ENCODE data around the gene SERPINA5. TPM values are rescaled to one million over a fixed set of nuclear protein-coding genes. Genes with fewer than 3 reads are reported as not detected.

Gene SERPINA5
- total RNA-seq, 1 donor from 2014 or later, result 3.5 TPM

GRCh38 chr14:94536836-94537235 is 44.4 kb upstream of the SERPINA5 start:
- H3F3A ChIP-seq (ENCODE audit: low read depth), result no peaks in the 10 kb centered on the region
- H3K4me1 Mint-ChIP-seq, result peaks cover 18% of the 10 kb centered on the region
- no peak overlapping the region for H3K4me3 ChIP-seq
- no peaks in the 10 kb centered on the region for H3K9me3 Mint-ChIP-seq
- H3K4me2 ChIP-seq, result no peak overlapping the region
- no peaks in the 10 kb centered on the region for H4K20me1 ChIP-seq (ENCODE audit: low read depth)
- no peak overlapping the region for H3K9ac ChIP-seq
- peaks cover 4% of the 10 kb centered on the region for H3K4me1 ChIP-seq
- no peak overlapping the region for H2AFZ ChIP-seq (replicated peaks)
- H3K27ac Mint-ChIP-seq, result no peak overlapping the region
- H3K27me3 Mint-ChIP-seq (ENCODE audit: insufficient read depth, low read depth), result peaks cover 9% of the 10 kb centered on the region
- DNase-seq (ENCODE audit: low spot score), result no peak
- no peaks in the 10 kb centered on the region for H3K36me3 Mint-ChIP-seq
- H3K36me3 ChIP-seq, result no peaks in the 10 kb centered on the region
- no peak overlapping the region for H3K27ac ChIP-seq
- H3K4me3 Mint-ChIP-seq, result no peak overlapping the region
- H3K27me3 ChIP-seq, result no peaks in the 10 kb centered on the region
- TF ChIP-seq EZH2phosphoT487 (IDR thresholded peaks at IDR 0.05) (no peak), CTCF (IDR thresholded peaks at IDR 0.05) (no peak), EZH2 (IDR thresholded peaks at IDR 0.05) (no peak)
- no peaks in the 10 kb centered on the region for H3K9me3 ChIP-seq (ENCODE audit: low read depth)
- H3K79me2 ChIP-seq (ENCODE audit: low read depth), result no peaks in the 10 kb centered on the region

GRCh38 chr14:94538070-94538740 is 43.0 kb upstream of the SERPINA5 start:
- Histone ChIP-seq H3K36me3 (no peaks in the 10 kb centered on the region), H3K9ac (no peak overlapping the region), H3K4me2 (no peak overlapping the region), H3K9me3 (ENCODE audit: low read depth) (no peaks in the 10 kb centered on the region), H3K4me3 (no peak overlapping the region), H3K27me3 (no peaks in the 10 kb centered on the region), H3K4me1 (peaks cover 4% of the 10 kb centered on the region), H3K79me2 (ENCODE audit: low read depth) (no peaks in the 10 kb centered on the region), H2AFZ (replicated peaks) (no peak overlapping the region), H3K27ac (no peak overlapping the region), H3F3A (ENCODE audit: low read depth) (no peaks in the 10 kb centered on the region), H4K20me1 (ENCODE audit: low read depth) (no peaks in the 10 kb centered on the region)
- Mint-ChIP-seq H3K27ac (no peak overlapping the region), H3K9me3 (no peaks in the 10 kb centered on the region), H3K27me3 (ENCODE audit: insufficient read depth, low read depth) (peaks cover 11% of the 10 kb centered on the region), H3K4me1 (peaks cover 22% of the 10 kb centered on the region), H3K36me3 (no peaks in the 10 kb centered on the region), H3K4me3 (no peak overlapping the region)
- no peak for DNase-seq (ENCODE audit: low spot score)
- no peak for TF ChIP-seq EZH2phosphoT487 (IDR thresholded peaks at IDR 0.05)
- no peak for TF ChIP-seq CTCF (IDR thresholded peaks at IDR 0.05)
- no peak for TF ChIP-seq EZH2 (IDR thresholded peaks at IDR 0.05)

- no peak overlapping the region for H3K4me2 ChIP-seq
- H3K36me3 ChIP-seq, result no peaks in the 10 kb centered on the region
- DNase-seq (ENCODE audit: low spot score), result no peak
- no peaks in the 10 kb centered on the region for H3K9me3 ChIP-seq (ENCODE audit: low read depth)
- H3K79me2 ChIP-seq (ENCODE audit: low read depth), result no peaks in the 10 kb centered on the region
- Mint-ChIP-seq H3K27me3 (ENCODE audit: insufficient read depth, low read depth) (peaks cover 9% of the 10 kb centered on the region), H3K4me1 (peaks cover 32% of the 10 kb centered on the region), H3K4me3 (no peak overlapping the region), H3K9me3 (no peaks in the 10 kb centered on the region), H3K36me3 (no peaks in the 10 kb centered on the region), H3K27ac (peak overlapping the region; percentile 47)
- no peak overlapping the region for H3K27ac ChIP-seq
- no peaks in the 10 kb centered on the region for H3K27me3 ChIP-seq
- no peaks in the 10 kb centered on the region for H4K20me1 ChIP-seq (ENCODE audit: low read depth)
- H3K9ac ChIP-seq, result no peak overlapping the region
- H2AFZ ChIP-seq (replicated peaks), result no peak overlapping the region
- no peak for TF ChIP-seq EZH2phosphoT487 (IDR thresholded peaks at IDR 0.05)
- no peak for TF ChIP-seq CTCF (IDR thresholded peaks at IDR 0.05)
- TF ChIP-seq EZH2 (IDR thresholded peaks at IDR 0.05), result no peak
- no peaks in the 10 kb centered on the region for H3F3A ChIP-seq (ENCODE audit: low read depth)
- no peak overlapping the region for H3K4me3 ChIP-seq
- peaks cover 4% of the 10 kb centered on the region for H3K4me1 ChIP-seq
These were observed 42.0 kb upstream of the SERPINA5 start for GRCh38 chr14:94539181-94539580.
